ENCODE results near the gene SMTNL2.

GRCh38 chr17:4558347-4558971, 25.9 kb upstream of the SMTNL2 start:
- TF ChIP-seq POLR2AphosphoS5 (IDR thresholded peaks at IDR 0.05), result no peak
- no peak for TF ChIP-seq POLR2A (IDR thresholded peaks at IDR 0.05)
- no peak for TF ChIP-seq CTCF (IDR thresholded peaks at IDR 0.05 in 8 of 11, conservative IDR thresholded peaks at IDR 0.05 in 3 of 11)

All from spleen (tissue), 7 donors.